Esophagus muscularis mucosa (tissue), 3 donors: ENCODE data around the gene CMTM1.

Experiments used
- CTCF ChIP-seq, 3 experiments: fragments of 200-600 bp in 2 of 3; fragments of 450-650 bp in 1 of 3; sonication (generic) in 2 of 3; IDR thresholded peaks; one replicate each; pipeline ENCODE4 v1.5.1; 2017 to 2019; ENCODE audit warnings: antibody characterized with exemption in 3 of 3, mild to moderate bottlenecking in 2 of 3, moderate library complexity in 1 of 3
- POLR2AphosphoS5 ChIP-seq, 2 donors: sonication (generic); formaldehyde crosslinking; IDR thresholded peaks; one replicate each; pipeline ENCODE4 v1.6.1; 2017; ENCODE audit warnings: antibody characterized with exemption in 2 of 2

DNA sequence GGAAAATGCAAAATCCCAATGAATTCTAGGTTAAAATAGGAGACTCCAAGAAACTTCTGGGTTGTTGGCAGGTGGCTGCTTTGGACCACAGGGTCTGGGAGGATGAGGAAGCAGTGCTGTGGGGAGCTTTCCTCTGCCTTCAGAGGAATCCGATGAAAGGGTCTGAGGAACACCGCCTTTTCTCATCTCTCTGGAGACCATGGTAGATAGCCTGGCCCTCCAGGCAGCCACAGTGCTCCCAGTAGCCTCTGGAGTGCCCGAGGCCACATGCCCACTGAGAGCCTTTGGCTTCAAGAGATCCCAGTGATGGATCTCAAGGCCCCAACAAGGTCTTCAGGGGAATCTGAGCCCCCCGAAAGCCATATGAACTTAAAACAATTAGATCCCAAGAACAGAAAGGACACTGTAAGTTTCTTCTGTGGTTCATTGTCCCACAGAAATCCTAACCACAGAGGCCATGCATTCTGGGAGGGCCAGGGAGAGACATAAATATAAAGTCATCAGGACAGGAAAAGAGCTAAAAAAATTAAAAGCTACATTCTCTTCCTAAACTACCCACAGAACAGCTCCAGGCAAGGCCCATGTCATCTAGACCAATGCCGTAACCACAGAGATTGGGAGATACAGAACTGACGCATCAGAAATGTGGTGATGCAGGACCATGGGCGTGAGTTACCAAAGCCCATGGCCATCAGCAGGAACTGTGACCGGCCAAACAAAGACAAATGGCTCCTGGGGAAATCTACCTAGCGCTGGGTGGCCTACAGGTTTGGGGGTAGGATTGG is 40.7 kb upstream of the CMTM1 start:
- TF ChIP-seq CTCF (IDR thresholded peaks at IDR 0.05), result no peak
- TF ChIP-seq POLR2AphosphoS5 (IDR thresholded peaks at IDR 0.05), result no peak
